HEK293 (cell line): Measurements from ENCODE around the gene CEP85L.

Experiments
- CTCF ChIA-PET: fragments of 350-600 bp; formaldehyde crosslinking; extraction: SDS; loops from one replicate; lab custom pipeline; 2021; ENCODE audit warnings: antibody characterized with exemption; lab: Yijun Ruan, JAX
- POLR2A ChIA-PET: fragments of 300-600 bp; formaldehyde crosslinking; extraction: SDS; loops from one replicate; lab custom pipeline; 2020; ENCODE audit warnings: antibody characterized with exemption, inconsistent platforms; lab: Yijun Ruan, JAX
- H3K27ac ChIP-seq: fragments of 200-500 bp; sonication (Bioruptor generic); 2 replicates; pipeline ENCODE4 v1.5.1; 2014; ENCODE audit warnings: low read depth, low read length, control low read depth, inconsistent platforms; ENCODE audit errors: extremely low read depth
- H3K36me3 ChIP-seq, 2 experiments: fragments of 200-500 bp in 1 of 2; sonication (Bioruptor generic) in 1 of 2; 1 replicate in 1 of 2; 2 replicates in 1 of 2; pipeline ENCODE4 v1.5.1; 2014 to 2017; ENCODE audit warnings: inconsistent platforms in 2 of 2, low read length in 2 of 2; ENCODE audit not compliant: control insufficient read depth in 2 of 2, insufficient read depth in 1 of 2
- H3K4me1 ChIP-seq: fragments of 200-500 bp; sonication (Bioruptor generic); 2 replicates; pipeline ENCODE4 v1.5.1; 2014; ENCODE audit warnings: mild to moderate bottlenecking, low read length, inconsistent platforms; ENCODE audit not compliant: control insufficient read depth, insufficient read depth
- H3K4me3 ChIP-seq: 2 replicates; pipeline ENCODE4 v1.5.1; 2011; ENCODE audit warnings: low read depth, mild to moderate bottlenecking, control low read depth, low read length, moderate library complexity
- H3K9me3 ChIP-seq: fragments of 200-500 bp; sonication (Bioruptor generic); 2 replicates; pipeline ENCODE4 v1.5.1; 2014; ENCODE audit warnings: low read depth, low read length, inconsistent platforms; ENCODE audit not compliant: control insufficient read depth, insufficient read depth
- EGR2 ChIP-seq: fragments of 450-650 bp; formaldehyde crosslinking; IDR thresholded peaks from 2 replicates; pipeline ENCODE4 v1.5.1; 2016; ENCODE audit warnings: low read depth, missing biosample characterization, missing genetic modification characterization
- HOXC10 ChIP-seq: sonication (generic); formaldehyde crosslinking; IDR thresholded peaks from 2 replicates; pipeline ENCODE4 v1.8.1; 2023; ENCODE audit warnings: mild to moderate bottlenecking, missing genetic modification reagents
- HOXD13 ChIP-seq: sonication (generic); formaldehyde crosslinking; IDR thresholded peaks from 2 replicates; pipeline ENCODE4 v1.8.0; 2022; ENCODE audit warnings: missing genetic modification reagents, borderline replicate concordance
- MEIS1 ChIP-seq: sonication (generic); formaldehyde crosslinking; IDR thresholded peaks from 2 replicates; pipeline ENCODE4 v1.8.1; 2022; ENCODE audit warnings: missing genetic modification reagents, mild to moderate bottlenecking, borderline replicate concordance
- SP2 ChIP-seq: fragments of 450-650 bp; formaldehyde crosslinking; IDR thresholded peaks from 2 replicates; pipeline ENCODE4 v1.5.1; 2016; ENCODE audit warnings: missing biosample characterization, missing genetic modification characterization
- ZNF16 ChIP-seq: fragments of 450-650 bp; formaldehyde crosslinking; IDR thresholded peaks from 2 replicates; pipeline ENCODE4 v1.5.1; 2016; ENCODE audit warnings: low read depth, missing biosample characterization, missing genetic modification characterization
- ZNF169 ChIP-seq: fragments of 450-650 bp; formaldehyde crosslinking; IDR thresholded peaks from 2 replicates; pipeline ENCODE4 v1.5.1; 2016; ENCODE audit warnings: missing biosample characterization, missing genetic modification characterization
- ZNF221 ChIP-seq: fragments of 450-650 bp; formaldehyde crosslinking; IDR thresholded peaks from 2 replicates; pipeline ENCODE4 v1.5.1; 2017; ENCODE audit warnings: missing biosample characterization, missing genetic modification characterization, borderline replicate concordance
- ZNF274 ChIP-seq, 2 experiments: fragments of 200-500 bp in 1 of 2; fragments of 450-650 bp in 1 of 2; sonication (Bioruptor generic) in 1 of 2; formaldehyde crosslinking in 1 of 2; IDR thresholded peaks; 2 replicates each; pipeline versions ENCODE4 v1.5.1 to v1.6.1; 2014 to 2016; ENCODE audit warnings: borderline replicate concordance in 1 of 2, inconsistent platforms in 1 of 2, low read length in 1 of 2, missing biosample characterization in 1 of 2, missing genetic modification characterization in 1 of 2
- ZNF626 ChIP-seq: fragments of 450-650 bp; sonication (Bioruptor Pico); formaldehyde crosslinking; IDR thresholded peaks from 2 replicates; pipeline ENCODE4 v1.5.1; 2018; ENCODE audit warnings: missing biosample characterization, missing genetic modification characterization, inconsistent platforms
- ZNF654 ChIP-seq: fragments of 450-650 bp; formaldehyde crosslinking; IDR thresholded peaks from 2 replicates; pipeline ENCODE4 v1.5.1; 2016; ENCODE audit warnings: low read depth, missing biosample characterization, missing genetic modification characterization
- ZNF843 ChIP-seq: fragments of 450-650 bp; formaldehyde crosslinking; IDR thresholded peaks from 2 replicates; pipeline ENCODE4 v1.5.1; 2016; ENCODE audit warnings: missing biosample characterization, missing genetic modification characterization
- ZSCAN30 ChIP-seq: fragments of 450-650 bp; IDR thresholded peaks from 2 replicates; pipeline ENCODE4 v1.5.1; 2018; ENCODE audit warnings: missing biosample characterization, mild to moderate bottlenecking, missing genetic modification characterization, moderate library complexity
- TF ChIP-seq, protein P1 (sequence below): fragments of 450-650 bp; formaldehyde crosslinking; IDR thresholded peaks from 2 replicates; pipeline ENCODE4 v1.5.1; 2016; ENCODE audit warnings: missing biosample characterization, missing genetic modification characterization
- TF ChIP-seq, protein P2 (sequence below): fragments of 450-650 bp; formaldehyde crosslinking; IDR thresholded peaks from 2 replicates; pipeline ENCODE4 v1.5.1; 2016; ENCODE audit warnings: missing biosample characterization, missing genetic modification characterization
- TF ChIP-seq, protein P3 (sequence below): fragments of 450-650 bp; formaldehyde crosslinking; IDR thresholded peaks from 2 replicates; pipeline ENCODE4 v1.5.1; 2016; ENCODE audit warnings: missing biosample characterization, missing genetic modification characterization
- TF ChIP-seq, protein P4 (sequence below): fragments of 450-650 bp; formaldehyde crosslinking; IDR thresholded peaks from 2 replicates; pipeline ENCODE4; 2016; ENCODE audit warnings: missing biosample characterization, missing genetic modification characterization
- TF ChIP-seq, protein P5 (sequence below): fragments of 450-650 bp; formaldehyde crosslinking; IDR thresholded peaks from 2 replicates; pipeline ENCODE4 v1.5.1; 2017; ENCODE audit warnings: missing biosample characterization, mild to moderate bottlenecking, missing genetic modification characterization, moderate library complexity
- TF ChIP-seq, protein P6 (sequence below): fragments of 450-650 bp; formaldehyde crosslinking; IDR thresholded peaks from 2 replicates; pipeline ENCODE4 v1.5.1; 2016; ENCODE audit warnings: missing biosample characterization, missing genetic modification characterization
- TF ChIP-seq, protein P7 (sequence below): fragments of 450-650 bp; formaldehyde crosslinking; IDR thresholded peaks from 2 replicates; pipeline ENCODE4 v1.5.1; 2017; ENCODE audit warnings: missing biosample characterization, missing genetic modification characterization
- TF ChIP-seq, protein P8 (sequence below): fragments of 450-650 bp; formaldehyde crosslinking; IDR thresholded peaks from 2 replicates; pipeline ENCODE4 v1.5.1; 2016; ENCODE audit warnings: missing biosample characterization, missing genetic modification characterization

Gene CEP85L

DNA sequence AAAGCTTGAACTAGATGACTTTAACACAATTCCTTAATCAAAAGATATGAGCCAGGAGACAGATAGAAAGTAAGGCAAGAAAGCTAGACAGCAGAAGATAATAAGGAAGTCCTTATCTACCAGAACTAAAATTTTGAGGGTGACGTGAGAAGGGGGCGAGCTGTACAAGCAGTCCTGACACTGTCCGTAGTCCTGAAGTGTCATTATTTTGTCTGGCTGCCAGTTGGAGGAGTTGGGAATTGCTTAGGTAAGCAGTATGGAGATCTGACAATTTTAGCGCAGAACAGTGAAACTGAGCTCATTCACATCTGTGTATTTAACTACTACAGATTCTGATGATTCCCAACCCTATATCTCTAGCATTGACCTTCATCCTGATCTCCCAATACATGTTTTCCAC lies 25.8 kb upstream of the CEP85L start:
- Histone ChIP-seq H3K36me3 (no peaks in the 10 kb centered on the region), H3K9me3 (no peaks in the 10 kb centered on the region), H3K27ac (no peak overlapping the region), H3K4me1 (no peaks in the 10 kb centered on the region), H3K4me3 (no peak overlapping the region)
- TF ChIP-seq HOXC10 (CRISPR knock-in tag) = no peak
- TF ChIP-seq, protein P1, sequence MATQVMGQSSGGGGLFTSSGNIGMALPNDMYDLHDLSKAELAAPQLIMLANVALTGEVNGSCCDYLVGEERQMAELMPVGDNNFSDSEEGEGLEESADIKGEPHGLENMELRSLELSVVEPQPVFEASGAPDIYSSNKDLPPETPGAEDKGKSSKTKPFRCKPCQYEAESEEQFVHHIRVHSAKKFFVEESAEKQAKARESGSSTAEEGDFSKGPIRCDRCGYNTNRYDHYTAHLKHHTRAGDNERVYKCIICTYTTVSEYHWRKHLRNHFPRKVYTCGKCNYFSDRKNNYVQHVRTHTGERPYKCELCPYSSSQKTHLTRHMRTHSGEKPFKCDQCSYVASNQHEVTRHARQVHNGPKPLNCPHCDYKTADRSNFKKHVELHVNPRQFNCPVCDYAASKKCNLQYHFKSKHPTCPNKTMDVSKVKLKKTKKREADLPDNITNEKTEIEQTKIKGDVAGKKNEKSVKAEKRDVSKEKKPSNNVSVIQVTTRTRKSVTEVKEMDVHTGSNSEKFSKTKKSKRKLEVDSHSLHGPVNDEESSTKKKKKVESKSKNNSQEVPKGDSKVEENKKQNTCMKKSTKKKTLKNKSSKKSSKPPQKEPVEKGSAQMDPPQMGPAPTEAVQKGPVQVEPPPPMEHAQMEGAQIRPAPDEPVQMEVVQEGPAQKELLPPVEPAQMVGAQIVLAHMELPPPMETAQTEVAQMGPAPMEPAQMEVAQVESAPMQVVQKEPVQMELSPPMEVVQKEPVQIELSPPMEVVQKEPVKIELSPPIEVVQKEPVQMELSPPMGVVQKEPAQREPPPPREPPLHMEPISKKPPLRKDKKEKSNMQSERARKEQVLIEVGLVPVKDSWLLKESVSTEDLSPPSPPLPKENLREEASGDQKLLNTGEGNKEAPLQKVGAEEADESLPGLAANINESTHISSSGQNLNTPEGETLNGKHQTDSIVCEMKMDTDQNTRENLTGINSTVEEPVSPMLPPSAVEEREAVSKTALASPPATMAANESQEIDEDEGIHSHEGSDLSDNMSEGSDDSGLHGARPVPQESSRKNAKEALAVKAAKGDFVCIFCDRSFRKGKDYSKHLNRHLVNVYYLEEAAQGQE (tag by site-specific recombination) = peak; percentile 95
- no peak for TF ChIP-seq ZNF221 (tag by site-specific recombination)
- TF ChIP-seq, protein P2, sequence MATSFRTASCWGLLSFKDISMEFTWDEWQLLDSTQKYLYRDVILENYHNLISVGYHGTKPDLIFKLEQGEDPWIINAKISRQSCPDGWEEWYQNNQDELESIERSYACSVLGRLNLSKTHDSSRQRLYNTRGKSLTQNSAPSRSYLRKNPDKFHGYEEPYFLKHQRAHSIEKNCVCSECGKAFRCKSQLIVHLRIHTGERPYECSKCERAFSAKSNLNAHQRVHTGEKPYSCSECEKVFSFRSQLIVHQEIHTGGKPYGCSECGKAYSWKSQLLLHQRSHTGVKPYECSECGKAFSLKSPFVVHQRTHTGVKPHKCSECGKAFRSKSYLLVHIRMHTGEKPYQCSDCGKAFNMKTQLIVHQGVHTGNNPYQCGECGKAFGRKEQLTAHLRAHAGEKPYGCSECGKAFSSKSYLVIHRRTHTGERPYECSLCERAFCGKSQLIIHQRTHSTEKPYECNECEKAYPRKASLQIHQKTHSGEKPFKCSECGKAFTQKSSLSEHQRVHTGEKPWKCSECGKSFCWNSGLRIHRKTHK (tag by site-specific recombination) = no peak
- TF ChIP-seq, protein P3, sequence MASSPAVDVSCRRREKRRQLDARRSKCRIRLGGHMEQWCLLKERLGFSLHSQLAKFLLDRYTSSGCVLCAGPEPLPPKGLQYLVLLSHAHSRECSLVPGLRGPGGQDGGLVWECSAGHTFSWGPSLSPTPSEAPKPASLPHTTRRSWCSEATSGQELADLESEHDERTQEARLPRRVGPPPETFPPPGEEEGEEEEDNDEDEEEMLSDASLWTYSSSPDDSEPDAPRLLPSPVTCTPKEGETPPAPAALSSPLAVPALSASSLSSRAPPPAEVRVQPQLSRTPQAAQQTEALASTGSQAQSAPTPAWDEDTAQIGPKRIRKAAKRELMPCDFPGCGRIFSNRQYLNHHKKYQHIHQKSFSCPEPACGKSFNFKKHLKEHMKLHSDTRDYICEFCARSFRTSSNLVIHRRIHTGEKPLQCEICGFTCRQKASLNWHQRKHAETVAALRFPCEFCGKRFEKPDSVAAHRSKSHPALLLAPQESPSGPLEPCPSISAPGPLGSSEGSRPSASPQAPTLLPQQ (tag by site-specific recombination) = no peak
- TF ChIP-seq, protein P4, sequence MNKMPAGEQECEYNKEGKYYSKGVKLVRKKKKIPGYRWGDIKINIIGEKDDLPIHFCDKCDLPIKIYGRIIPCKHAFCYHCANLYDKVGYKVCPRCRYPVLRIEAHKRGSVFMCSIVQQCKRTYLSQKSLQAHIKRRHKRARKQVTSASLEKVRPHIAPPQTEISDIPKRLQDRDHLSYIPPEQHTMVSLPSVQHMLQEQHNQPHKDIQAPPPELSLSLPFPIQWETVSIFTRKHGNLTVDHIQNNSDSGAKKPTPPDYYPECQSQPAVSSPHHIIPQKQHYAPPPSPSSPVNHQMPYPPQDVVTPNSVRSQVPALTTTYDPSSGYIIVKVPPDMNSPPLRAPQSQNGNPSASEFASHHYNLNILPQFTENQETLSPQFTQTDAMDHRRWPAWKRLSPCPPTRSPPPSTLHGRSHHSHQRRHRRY (tag by site-specific recombination) = no peak
- ChIA-PET CTCF (interaction anchor here (0.6 kb wide), 1 partner anchor 98 kb away, joined by 3 read pairs; no protein-coding TSS in a partner anchor), POLR2A (no interaction called here)

DNA sequence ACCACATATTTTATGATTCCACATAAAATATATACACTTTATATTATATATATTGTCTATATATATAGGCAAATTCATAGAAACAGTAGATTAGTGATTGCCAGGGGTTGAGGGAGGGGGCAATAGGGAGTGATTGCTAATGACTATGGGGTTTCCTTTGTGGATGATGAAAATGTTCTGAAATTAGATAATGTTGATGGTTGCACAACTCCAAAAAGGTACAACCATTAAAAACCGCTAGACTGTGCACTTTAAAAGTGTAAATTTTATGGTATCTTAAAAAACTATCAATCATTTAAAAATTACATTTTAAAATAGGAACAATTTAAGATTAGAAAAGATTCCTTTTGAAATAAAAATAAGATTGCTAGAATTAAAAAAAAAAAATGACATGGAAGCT lies 23.8 kb upstream of the CEP85L start:
- no peaks in the 10 kb centered on the region for H3K4me1 ChIP-seq
- no peak overlapping the region for H3K27ac ChIP-seq
- H3K36me3 ChIP-seq = no peaks in the 10 kb centered on the region
- POLR2A ChIA-PET = no interaction called here
- TF ChIP-seq ZNF274 (IDR thresholded peaks at IDR 0.05; ENCODE audit: low read length) (no peak), ZNF274 (tag by site-specific recombination; IDR thresholded peaks at IDR 0.05; ENCODE audit: borderline replicate concordance) (no peak), ZSCAN30 (tag by site-specific recombination) (no peak), ZNF16 (no peak), ZNF654 (no peak), ZNF843 (no peak), SP2 (no peak), MEIS1 (CRISPR knock-in tag) (no peak), EGR2 (tag by site-specific recombination) (no peak), HOXD13 (no peak), ZNF626 (no peak), ZNF169 (tag by site-specific recombination) (no peak)
- TF ChIP-seq, protein P5, sequence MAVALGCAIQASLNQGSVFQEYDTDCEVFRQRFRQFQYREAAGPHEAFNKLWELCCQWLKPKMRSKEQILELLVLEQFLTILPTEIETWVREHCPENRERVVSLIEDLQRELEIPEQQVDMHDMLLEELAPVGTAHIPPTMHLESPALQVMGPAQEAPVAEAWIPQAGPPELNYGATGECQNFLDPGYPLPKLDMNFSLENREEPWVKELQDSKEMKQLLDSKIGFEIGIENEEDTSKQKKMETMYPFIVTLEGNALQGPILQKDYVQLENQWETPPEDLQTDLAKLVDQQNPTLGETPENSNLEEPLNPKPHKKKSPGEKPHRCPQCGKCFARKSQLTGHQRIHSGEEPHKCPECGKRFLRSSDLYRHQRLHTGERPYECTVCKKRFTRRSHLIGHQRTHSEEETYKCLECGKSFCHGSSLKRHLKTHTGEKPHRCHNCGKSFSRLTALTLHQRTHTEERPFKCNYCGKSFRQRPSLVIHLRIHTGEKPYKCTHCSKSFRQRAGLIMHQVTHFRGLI (tag by site-specific recombination) = no peak
- TF ChIP-seq, protein P6, sequence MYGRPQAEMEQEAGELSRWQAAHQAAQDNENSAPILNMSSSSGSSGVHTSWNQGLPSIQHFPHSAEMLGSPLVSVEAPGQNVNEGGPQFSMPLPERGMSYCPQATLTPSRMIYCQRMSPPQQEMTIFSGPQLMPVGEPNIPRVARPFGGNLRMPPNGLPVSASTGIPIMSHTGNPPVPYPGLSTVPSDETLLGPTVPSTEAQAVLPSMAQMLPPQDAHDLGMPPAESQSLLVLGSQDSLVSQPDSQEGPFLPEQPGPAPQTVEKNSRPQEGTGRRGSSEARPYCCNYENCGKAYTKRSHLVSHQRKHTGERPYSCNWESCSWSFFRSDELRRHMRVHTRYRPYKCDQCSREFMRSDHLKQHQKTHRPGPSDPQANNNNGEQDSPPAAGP = no peak
- TF ChIP-seq, protein P7, sequence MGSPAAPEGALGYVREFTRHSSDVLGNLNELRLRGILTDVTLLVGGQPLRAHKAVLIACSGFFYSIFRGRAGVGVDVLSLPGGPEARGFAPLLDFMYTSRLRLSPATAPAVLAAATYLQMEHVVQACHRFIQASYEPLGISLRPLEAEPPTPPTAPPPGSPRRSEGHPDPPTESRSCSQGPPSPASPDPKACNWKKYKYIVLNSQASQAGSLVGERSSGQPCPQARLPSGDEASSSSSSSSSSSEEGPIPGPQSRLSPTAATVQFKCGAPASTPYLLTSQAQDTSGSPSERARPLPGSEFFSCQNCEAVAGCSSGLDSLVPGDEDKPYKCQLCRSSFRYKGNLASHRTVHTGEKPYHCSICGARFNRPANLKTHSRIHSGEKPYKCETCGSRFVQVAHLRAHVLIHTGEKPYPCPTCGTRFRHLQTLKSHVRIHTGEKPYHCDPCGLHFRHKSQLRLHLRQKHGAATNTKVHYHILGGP = no peak
- TF ChIP-seq, protein P8, sequence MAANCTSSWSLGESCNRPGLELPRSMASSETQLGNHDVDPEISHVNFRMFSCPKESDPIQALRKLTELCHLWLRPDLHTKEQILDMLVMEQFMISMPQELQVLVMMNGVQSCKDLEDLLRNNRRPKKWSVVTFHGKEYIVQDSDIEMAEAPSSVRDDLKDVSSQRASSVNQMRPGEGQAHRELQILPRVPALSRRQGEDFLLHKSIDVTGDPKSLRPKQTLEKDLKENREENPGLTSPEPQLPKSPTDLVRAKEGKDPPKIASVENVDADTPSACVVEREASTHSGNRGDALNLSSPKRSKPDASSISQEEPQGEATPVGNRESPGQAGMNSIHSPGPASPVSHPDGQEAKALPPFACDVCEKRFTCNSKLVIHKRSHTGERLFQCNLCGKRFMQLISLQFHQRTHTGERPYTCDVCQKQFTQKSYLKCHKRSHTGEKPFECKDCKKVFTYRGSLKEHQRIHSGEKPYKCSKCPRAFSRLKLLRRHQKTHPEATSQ (tag by site-specific recombination) = no peak
- TF ChIP-seq, all 188 proteins: peak for 0
- CTCF ChIA-PET = interaction anchor here (0.9 kb wide), 1 partner anchor 13 kb away, joined by 3 read pairs; no protein-coding TSS in a partner anchor
- Histone ChIP-seq H3K4me3 (no peak overlapping the region), H3K9me3 (no peaks in the 10 kb centered on the region)
